ENCODE data around the gene GSTM2. TPM values are rescaled to one million over a fixed set of nuclear protein-coding genes. Genes with fewer than 3 reads are reported as not detected.

GSTM2 gene
- total RNA-seq, 1 experiment from 2014 or later, result 0.84 TPM

GRCh38 chr1:109639841-109640184 is 28.0 kb upstream of the GSTM2 start:
- no peak for TF ChIP-seq CTCF (IDR thresholded peaks at IDR 0.05; ENCODE audit: insufficient read depth in 1 of 2, low read depth in 1 of 2, low read length in 1 of 2, severe bottlenecking in 1 of 2, unreplicated experiment in 1 of 2)
- Histone ChIP-seq H3K4me1 (peaks cover 8% of the 10 kb centered on the region), H3K27me3 (replicated peaks; ENCODE audit: control insufficient read depth, insufficient read depth, low read length) (no peaks in the 10 kb centered on the region), H3K9me3 (no peaks in the 10 kb centered on the region), H3K36me3 (ENCODE audit: control insufficient read depth, insufficient read depth, low read length) (no peaks in the 10 kb centered on the region), H3K4me3 (ENCODE audit: low read depth, low read length) (no peak overlapping the region)
- Mint-ChIP-seq H3K4me3 (ENCODE audit: unreplicated experiment) (no peak overlapping the region), H3K4me1 (ENCODE audit: low read depth, unreplicated experiment) (peaks cover 9% of the 10 kb centered on the region), H3K27ac (ENCODE audit: unreplicated experiment) (no peak overlapping the region), H3K27me3 (ENCODE audit: insufficient read depth, unreplicated experiment) (no peaks in the 10 kb centered on the region), H3K9me3 (ENCODE audit: unreplicated experiment) (no peaks in the 10 kb centered on the region), H3K36me3 (ENCODE audit: insufficient read depth, unreplicated experiment) (peaks cover 6% of the 10 kb centered on the region)
- ChIA-PET POLR2A (interaction anchor here (0.6 to 1.3 kb wide), 2 partner anchors 91 to 94 kb away, joined by 3 to 5 read pairs; partner anchors contain the start of gene GNAI3), CTCF (interaction anchor here (0.6 to 3.2 kb wide), 25 partner anchors 9 to 372 kb away, joined by 3 to 26 read pairs (median 5); partner anchors contain the start of genes AHCYL1, EPS8L3, GNAI3 and GSTM4)
- BruUV-seq (replicated peaks), result no TSS peak
- intact Hi-C loops (cut with micrococcal nuclease; ENCODE audit: unreplicated experiment), result loop anchor here (5.0 kb wide), 2 partner anchors 93 to 132 kb away; partner anchors contain the start of gene GNAI3
- no peak for DNase-seq

- Histone ChIP-seq H3K9me3 (no peaks in the 10 kb centered on the region), H3K36me3 (ENCODE audit: control insufficient read depth, insufficient read depth, low read length) (no peaks in the 10 kb centered on the region), H3K4me1 (peaks cover 8% of the 10 kb centered on the region), H3K27me3 (replicated peaks; ENCODE audit: control insufficient read depth, insufficient read depth, low read length) (no peaks in the 10 kb centered on the region), H3K4me3 (ENCODE audit: low read depth, low read length) (no peak overlapping the region)
- no TSS peak for BruUV-seq (replicated peaks)
- Mint-ChIP-seq H3K27me3 (ENCODE audit: insufficient read depth, unreplicated experiment) (no peaks in the 10 kb centered on the region), H3K36me3 (ENCODE audit: insufficient read depth, unreplicated experiment) (peaks cover 6% of the 10 kb centered on the region), H3K9me3 (ENCODE audit: unreplicated experiment) (no peaks in the 10 kb centered on the region), H3K4me1 (ENCODE audit: low read depth, unreplicated experiment) (peaks cover 9% of the 10 kb centered on the region), H3K4me3 (ENCODE audit: unreplicated experiment) (no peak overlapping the region), H3K27ac (ENCODE audit: unreplicated experiment) (no peak overlapping the region)
- DNase-seq, result peak; percentile 77 to 83
- CTCF ChIA-PET, result interaction anchor here (0.6 to 3.2 kb wide), 25 partner anchors 10 to 371 kb away, joined by 3 to 26 read pairs (median 5); partner anchors contain the start of genes AHCYL1, EPS8L3, GNAI3 and GSTM4
- POLR2A ChIA-PET, result interaction anchor here (0.6 to 1.3 kb wide), 2 partner anchors 92 to 94 kb away, joined by 3 to 5 read pairs; partner anchors contain the start of gene GNAI3
- intact Hi-C loops (cut with micrococcal nuclease; ENCODE audit: unreplicated experiment), result loop anchor here (5.0 kb wide), 2 partner anchors 93 to 132 kb away; partner anchors contain the start of gene GNAI3
- TF ChIP-seq CTCF (IDR thresholded peaks at IDR 0.05; ENCODE audit: insufficient read depth in 1 of 2, low read depth in 1 of 2, low read length in 1 of 2, severe bottlenecking in 1 of 2, unreplicated experiment in 1 of 2), result peak; percentile 74 to 75
Observed at GRCh38 chr1:109640285-109640865, 27.5 kb upstream of the GSTM2 start.

GRCh38 chr1:109641078-109641740 is 26.6 kb upstream of the GSTM2 start:
- Histone ChIP-seq H3K27me3 (replicated peaks; ENCODE audit: control insufficient read depth, insufficient read depth, low read length) (no peaks in the 10 kb centered on the region), H3K9me3 (no peaks in the 10 kb centered on the region), H3K4me3 (ENCODE audit: low read depth, low read length) (no peak overlapping the region), H3K36me3 (ENCODE audit: control insufficient read depth, insufficient read depth, low read length) (no peaks in the 10 kb centered on the region), H3K4me1 (peaks cover 3% of the 10 kb centered on the region)
- DNase-seq, result no peak
- H3K9me3 Mint-ChIP-seq (ENCODE audit: unreplicated experiment), result no peaks in the 10 kb centered on the region
- no peak overlapping the region for H3K27ac Mint-ChIP-seq (ENCODE audit: unreplicated experiment)
- no TSS peak for BruUV-seq (replicated peaks)
- peaks cover 6% of the 10 kb centered on the region for H3K4me1 Mint-ChIP-seq (ENCODE audit: low read depth, unreplicated experiment)
- ChIA-PET CTCF (interaction anchor here (1.1 to 3.2 kb wide), 8 partner anchors 9 to 343 kb away, joined by 4 to 26 read pairs (median 12); partner anchors contain the start of gene AHCYL1), POLR2A (interaction anchor here (1.3 kb wide), 1 partner anchor 93 kb away, joined by 5 read pairs; the partner anchor contains the start of gene GNAI3)
- no peaks in the 10 kb centered on the region for H3K27me3 Mint-ChIP-seq (ENCODE audit: insufficient read depth, unreplicated experiment)
- no peak for TF ChIP-seq CTCF (IDR thresholded peaks at IDR 0.05; ENCODE audit: insufficient read depth in 1 of 2, low read depth in 1 of 2, low read length in 1 of 2, severe bottlenecking in 1 of 2, unreplicated experiment in 1 of 2)
- no peak overlapping the region for H3K4me3 Mint-ChIP-seq (ENCODE audit: unreplicated experiment)
- H3K36me3 Mint-ChIP-seq (ENCODE audit: insufficient read depth, unreplicated experiment), result peaks cover 6% of the 10 kb centered on the region
- intact Hi-C loops (cut with micrococcal nuclease; ENCODE audit: unreplicated experiment), result loop anchor here (5.0 kb wide), 2 partner anchors 94 to 131 kb away; partner anchors contain the start of gene GNAI3
